HG03558 (cell line): ENCODE results near the gene GARRE1.
"Not testable (repeated sequence)": the region's sequence is repeated elsewhere in the genome, so short reads cannot be mapped to it uniquely, and the experiment has no call there.

Experiments
- ATAC-seq: cut with Tn5 transposase; IDR thresholded peaks from one replicate; pipeline ENCODE4 v1.9.1; 2021; ENCODE audit warnings: moderate number of reproducible peaks; ENCODE audit not compliant: unreplicated experiment; ENCODE audit errors: extremely low read depth

The GARRE1 gene

DNA sequence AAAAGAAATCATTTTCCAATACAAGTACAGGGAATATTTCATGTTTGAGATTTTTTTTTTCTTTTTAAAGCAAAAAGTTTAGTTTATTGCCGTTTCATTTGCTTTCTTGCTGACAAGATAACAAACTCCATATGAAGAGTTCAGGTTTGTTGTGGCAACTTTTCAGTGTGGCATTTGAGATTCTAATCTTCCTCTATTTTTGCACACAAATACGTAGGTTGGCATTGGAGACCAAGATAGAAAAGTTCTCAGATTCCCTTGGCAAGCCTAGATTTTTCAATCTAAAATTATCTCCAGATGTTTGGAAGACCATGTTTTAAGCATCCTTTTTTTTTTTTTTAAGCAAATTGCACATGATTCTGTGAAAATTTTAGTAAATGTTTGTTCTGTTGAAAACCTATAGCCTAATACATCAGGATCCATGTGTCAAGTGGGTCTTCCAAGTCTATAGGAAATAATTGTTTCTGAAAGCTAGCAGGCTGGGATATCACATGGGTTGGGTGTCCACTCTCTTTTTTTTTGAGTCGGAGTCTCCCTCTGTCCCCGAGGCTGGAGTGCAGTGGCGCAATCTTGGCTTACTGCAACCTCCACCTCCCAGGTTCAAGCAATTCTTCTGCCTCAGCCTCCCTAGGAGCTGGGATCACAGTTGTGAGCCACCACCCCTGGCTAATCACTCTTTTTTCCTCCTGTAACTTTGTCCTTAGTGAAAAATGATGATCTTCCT, 2.6 kb downstream of the GARRE1 start:
- no peak for ATAC-seq

DNA sequence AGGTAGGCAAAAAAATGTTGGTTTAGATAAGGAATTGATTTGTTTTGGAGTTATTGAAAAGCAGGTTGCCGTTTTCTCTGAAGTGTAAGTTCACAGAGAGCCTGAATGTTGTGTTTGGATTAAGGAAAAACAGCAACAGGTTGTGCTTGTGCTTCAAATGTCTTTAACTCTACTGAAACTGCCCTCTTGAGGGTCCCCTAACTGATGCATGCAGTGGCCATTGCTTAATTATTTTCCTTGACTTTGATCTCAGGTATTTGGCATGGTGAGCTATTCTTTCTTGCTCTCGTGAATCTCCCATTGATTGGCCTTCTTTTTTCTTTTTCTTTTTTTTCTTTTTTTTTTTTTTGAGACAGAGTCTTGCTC, 3.2 kb downstream of the GARRE1 start:
- no peak for ATAC-seq

DNA sequence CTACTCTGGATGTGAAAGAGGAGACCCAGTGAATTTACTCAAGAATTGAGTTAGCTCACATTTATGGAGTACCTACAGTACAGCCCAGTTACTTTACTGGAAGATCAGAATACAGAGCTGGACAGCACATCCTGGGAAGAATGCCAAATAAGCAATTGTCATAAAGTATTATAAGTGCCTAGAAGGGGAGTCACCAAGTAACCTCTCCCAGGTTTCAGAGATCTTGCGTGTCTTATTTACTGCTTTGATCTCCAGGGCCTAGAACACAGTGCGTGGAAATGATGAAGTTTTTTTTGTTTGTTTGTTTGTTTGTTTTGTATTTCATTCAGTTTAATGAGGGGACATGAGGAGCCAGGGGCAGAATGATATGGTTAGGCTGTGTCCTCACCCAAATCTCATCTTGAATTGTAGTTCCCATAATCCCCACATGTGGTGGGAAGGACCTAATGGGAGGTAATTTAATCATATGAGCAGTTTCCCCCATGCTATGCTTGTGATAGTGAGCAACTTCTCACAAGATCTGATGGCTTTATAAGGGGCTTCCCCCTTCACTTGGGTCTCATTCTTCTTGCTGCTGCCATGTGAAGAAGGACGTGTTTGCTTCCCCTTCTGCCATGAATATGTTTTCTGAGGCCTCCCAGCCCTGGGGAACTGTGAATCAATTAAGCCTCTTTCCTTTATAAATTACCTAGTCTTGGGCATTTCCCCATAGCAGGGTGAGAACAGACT, 5.2 kb downstream of the GARRE1 start:
- ATAC-seq, result no peak

DNA sequence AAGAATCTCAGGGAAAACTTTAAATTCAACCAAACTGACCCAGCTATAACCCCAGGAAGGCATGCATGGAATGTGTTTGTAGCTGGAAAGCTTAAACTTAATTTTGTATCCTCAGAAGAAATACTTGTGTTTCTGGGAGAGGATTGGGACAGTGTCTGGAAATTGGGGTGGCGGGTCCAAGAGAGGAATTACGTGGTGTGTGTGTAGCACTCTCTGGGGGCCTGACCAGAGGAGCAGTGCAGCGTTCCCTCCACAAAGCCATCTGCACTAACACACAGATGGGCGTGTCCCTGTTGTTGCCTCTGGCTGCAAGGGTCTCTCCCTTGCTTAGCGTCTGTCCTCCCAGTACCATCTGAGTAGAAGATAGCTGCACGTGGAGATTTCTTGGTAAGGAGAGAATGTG, 6.4 kb downstream of the GARRE1 start:
- no peak for ATAC-seq

DNA sequence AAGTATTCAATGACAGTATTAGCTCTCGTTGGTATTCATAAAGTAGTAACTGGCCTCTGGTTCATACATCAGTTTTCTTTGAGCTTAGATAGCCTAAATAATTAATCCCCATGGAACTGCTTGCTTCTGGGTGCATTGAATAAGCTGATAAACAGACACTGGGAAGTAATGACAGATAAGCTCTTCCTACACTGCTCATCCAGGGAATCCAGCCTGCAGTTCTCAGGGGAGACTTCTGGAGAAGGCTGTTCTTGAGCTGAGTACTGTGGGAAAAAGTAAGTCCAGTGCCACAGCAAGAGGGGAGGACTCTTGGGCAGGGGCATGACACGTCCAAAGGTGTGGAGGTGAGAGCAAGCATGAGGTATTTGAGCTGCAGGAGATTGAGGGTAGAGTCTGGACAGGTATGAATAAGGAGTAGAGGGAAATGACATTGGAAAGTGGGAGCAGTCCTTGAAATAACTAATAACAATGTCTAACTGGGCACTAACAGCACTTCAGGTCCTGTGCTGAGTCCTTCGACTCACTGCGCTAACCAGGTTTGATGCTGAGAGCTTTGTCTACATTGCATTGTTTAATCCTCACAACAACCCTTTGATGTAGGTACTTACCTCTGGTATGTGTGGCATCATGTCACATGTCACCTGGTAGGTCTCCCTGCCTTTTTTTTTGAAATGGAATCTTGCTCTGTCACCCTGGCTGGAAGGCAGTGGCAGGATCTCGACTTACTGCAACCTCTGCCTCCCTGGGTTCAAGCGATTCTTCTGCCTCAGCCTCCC, 7.2 kb downstream of the GARRE1 start:
- ATAC-seq, result no peak

DNA sequence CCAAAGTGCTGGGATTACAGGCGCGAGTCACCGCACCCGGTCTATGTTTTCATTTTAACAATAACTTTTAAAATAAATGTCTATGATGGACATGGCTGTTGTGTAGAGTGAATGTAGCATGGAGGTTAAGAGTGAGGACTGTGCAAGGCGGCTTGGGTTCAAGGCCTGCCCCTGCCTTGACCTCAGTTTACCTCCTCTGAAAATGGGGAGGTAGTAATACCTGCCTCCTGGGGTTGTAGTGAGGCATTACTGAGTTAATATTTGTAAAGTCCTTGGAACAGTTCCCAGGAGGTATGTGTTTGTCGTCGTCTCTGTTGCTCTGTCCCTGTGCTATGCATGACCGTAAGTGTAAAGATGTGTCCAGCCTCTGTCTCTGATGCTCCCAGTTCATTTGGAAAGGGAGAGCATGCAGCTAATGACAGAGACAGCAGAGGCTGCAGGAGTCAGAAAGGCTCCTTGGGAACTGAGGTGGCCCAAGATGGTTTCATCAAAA, 9.4 kb downstream of the GARRE1 start:
- ATAC-seq, result no peak

DNA sequence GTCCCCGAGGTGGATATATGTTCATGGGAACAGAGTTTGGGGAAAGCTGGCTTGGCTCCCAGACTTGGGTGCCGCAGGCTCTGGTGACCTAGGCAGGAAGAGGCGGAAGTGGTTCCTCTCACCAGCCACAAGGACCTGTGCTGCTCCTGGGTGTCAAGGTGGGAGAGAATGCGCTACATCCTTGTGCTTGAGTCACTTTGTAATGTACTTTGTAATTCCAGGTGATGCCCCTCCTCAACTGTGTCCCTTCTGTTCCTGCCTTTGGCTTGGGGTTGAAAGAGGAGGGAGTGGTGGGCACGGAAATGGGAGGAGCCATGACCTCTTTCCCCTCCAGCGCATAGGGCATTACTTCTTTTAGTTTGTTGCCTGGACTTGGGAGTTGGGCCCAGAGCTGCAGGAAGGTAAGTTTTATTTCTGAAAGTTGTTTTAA, 10.9 kb downstream of the GARRE1 start:
- ATAC-seq, result no peak

DNA sequence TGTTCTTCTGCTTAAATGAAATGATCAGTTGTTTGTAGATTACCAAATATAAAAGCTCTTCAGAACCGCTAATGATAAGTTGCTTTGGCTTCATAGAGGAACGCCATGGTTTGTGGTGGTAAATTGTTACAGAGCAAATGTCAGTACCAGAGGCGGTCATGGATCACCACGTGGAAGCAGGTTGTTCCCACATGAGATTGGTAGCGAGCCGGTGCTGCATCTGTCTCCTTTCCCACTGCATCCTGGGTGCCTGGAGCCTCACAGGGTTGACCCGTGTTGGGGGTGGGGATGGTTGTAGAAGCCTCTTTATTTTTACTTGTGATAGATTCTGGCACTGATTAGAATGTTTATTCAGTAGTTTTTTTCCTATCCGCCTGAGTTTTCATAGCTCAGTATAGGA, 14.7 kb downstream of the GARRE1 start:
- ATAC-seq, result no peak

DNA sequence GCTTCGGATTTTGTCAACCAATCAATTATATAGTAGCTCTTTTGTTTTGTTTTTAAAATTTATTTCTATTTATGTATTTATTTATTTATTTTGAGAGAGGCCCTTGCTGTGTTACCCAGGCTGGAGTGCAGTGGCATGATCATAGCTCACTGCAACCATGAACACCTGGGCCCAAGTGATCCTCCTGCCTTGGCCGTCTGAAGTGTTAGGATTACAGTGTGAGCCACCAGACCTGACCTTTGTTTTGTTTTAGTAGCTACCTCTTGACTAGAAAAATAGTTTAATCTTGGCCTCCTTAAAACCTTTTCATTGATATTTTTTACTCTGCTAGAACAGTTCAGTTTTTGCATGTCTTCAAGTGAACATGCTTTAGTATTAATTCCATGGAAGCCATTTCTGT, 15.1 kb downstream of the GARRE1 start:
- no peak for ATAC-seq

DNA sequence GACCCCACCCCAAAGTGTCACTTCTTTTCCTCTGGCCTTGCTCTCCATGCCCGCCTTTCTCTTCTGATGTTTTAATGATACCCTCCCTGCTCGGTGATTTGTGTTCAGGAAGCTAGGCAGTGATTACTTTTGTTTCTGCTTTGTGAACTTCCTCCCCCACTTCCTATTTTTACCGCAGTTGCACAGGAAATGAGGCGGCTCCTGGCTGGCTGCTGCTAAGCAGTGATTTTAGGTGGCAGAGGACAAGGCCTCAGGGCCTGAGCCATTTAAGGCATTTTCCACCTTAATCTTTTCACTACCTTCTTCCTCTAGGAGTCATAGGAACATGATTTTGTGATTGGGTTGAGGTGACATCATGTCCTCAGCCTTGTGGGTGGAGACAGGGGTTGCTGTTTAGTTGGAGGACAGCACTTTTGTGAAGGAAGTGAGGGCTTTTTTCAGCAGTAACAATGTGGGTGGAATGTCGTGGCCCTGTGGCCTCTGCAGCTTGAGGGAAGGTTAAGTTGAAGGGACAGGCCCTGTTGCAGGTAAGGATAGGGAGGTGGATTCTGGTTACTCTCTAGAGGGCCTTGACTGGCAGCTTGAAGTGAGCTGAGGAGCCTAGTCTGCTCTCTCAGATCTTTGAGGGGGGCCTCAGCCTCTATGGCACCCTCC, 15.7 kb downstream of the GARRE1 start:
- ATAC-seq, result no peak

DNA sequence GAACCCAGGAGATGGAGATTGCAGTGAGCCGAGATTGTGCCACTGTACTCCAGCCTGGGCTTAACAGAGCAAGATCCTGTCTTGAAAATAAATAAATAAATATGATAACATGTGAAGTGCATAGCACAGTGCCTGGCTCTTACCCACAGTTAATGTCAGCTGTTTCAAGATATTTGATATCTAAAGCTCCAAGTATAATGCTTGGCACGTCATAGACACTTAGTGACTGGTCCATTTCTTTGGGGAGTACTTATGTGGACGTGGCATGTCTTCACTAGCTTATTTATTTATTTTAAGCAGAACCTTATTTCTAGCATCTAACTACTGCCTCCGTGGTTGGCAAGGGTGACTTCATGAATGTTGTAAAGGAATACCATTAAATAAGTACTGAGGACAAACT, 18.8 kb downstream of the GARRE1 start:
- ATAC-seq, result no peak

DNA sequence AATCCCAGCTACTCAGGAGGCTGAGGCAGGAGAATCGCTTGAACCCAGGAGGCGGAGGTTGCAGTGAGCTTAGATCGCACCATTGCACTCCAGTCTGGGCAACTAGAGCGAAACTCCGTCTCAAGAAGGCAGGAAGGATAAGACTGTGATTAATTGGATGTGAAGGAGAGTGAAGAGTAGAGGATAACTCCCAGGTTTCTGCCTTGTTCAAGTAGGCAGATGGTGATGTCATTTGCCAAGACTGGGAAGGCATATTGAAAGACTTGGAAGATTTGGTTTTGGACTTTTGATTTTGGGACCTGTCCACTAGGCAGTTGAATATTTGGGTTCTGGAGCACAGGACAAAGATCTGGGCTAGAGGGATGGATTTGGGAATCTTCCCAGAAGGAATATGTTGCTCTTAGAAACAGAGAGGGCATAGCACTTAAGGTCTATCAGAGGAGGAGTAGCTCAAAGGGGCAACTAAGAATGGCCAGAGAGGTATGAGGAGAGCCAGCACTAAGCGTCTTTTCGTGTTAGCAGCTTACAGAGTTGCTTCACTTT, 20.0 kb downstream of the GARRE1 start:
- no peak for ATAC-seq

DNA sequence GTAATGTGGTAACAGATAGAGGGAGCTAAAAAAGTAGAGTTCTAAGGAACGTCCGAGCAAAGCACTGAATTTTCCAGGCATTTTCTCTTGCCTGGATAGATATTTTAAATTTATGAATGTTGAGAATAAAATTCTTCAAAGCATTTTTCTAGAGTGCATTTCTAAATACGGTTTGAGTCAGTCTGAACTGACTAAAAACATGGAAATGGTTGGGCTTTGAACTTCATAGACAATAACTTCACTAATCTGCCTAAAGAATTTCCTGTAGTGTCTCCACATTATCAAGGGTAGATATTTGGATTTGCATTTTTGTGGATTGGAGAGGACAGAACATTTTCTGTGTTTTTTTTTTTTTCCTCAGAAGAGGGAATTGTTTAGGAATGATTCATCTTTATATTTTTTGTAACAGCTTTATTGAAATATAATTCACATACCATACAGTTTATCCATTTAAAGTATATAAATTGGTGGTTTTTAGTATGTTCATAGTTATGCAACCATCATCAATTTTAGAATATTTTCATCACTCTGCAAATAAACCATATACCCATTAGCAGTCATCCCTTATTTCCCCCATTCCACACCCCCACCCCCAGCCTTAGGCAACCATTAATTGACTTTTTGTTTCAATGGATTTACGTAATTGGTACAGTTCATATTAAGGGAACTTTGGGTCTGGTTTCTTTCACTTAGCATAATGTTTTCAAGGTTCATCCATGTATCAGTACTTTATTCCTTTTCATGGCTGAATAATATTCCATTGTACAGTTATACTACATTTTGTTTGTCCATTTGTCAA, 20.7 kb downstream of the GARRE1 start:
- ATAC-seq, result no peak

DNA sequence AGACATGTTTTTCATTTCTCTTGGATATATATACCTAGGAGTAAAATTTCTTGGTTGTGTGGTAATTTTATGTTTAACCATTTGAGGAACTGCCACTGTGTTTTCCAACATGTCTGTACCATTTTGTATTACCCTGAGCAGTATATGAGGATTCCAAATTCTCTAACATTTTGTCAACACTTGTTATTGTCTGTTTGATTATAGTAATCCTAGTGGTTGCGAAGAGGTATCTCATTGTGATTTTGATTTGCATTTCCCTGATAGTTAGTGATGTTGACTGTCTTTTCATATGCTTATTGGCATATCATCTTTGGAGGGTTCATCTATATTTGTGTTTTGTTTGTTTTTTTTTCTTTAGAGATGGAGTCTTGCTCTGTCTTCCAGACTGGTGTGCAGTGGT, 21.4 kb downstream of the GARRE1 start:
- no peak for ATAC-seq

DNA sequence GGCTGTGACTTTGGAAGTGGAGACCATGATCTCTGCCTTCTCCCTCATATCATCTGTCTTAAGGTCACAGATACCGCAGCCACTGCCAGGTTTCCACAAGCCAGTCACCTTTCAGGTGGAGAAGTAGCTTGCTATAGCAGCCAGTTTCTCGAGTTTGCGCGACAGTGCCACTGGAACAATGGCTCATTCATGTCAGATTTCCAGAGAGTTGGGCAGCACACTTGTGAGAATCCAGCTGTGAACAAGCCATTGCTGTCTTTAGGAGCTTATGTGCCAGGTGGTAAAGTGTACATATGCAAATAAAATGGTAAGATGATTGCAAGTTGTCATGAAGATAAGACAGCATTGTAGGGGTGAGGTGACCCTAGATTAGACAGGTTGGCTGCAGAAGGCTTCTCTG, 22.3 kb downstream of the GARRE1 start:
- ATAC-seq, result no peak

DNA sequence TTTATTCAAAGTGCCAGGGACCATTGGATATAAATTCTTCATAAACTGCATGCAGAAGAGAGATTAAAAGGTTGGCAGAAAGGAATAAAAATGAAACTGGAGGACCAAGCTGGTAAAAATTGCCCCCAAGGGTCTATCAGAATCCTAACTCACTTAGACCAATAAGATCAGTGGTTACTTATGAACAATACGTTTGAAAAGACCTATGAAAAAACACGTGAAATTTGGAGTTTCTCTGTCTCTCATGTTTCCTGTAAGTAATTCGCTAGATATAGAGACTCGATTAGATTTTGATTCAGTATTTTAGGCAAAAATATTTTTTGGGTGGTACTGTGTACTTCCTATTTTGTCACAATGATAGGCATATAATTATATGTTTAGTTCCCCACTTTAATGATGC, 22.9 kb downstream of the GARRE1 start:
- no peak for ATAC-seq

DNA sequence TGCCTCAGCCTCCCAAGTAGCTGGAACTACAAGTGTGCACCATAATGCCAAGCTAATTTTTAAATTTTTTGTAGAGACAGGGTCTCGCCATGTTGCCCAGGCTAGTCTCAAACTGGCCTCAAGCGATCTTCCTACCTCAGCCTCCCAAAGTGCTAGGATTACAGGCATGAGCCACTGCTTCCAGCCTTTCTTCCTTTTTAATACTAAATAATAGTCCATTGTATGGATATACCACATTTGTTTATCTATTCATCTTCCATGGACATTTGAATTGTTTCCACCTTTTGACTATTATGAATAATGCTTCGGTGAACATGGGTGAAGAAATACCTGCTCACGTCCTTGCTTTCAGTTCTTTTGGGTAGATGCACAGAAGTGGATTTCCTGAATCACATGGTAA, 24.4 kb downstream of the GARRE1 start:
- no peak for ATAC-seq

DNA sequence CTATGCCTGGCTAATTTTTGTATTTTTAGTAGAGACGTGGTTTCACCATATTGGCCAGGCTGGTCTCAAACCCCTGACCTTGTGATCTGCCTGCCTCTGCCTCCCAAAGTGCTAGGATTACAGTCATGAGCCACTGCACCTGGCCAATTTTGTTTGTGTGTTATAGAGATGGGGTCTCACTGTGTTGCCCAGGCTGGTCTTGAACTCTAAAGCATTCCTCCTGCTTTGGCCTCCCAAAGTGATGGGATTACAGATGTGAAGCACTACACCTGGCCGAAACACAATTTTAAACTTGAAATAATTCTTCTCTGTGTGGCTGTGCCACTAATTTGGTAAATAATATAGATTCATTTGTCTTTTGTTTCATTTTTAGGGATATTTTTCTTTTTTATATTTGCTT, 27.1 kb downstream of the GARRE1 start:
- not testable (repeated sequence) for ATAC-seq
